GM19397 (cell line): ENCODE measurements around the gene BMP4.
"Not testable (repeated sequence)": the region's sequence is repeated elsewhere in the genome, so short reads cannot be mapped to it uniquely, and the experiment has no call there.

ENCODE experiments used
- ATAC-seq: cut with Tn5 transposase; IDR thresholded peaks from one replicate; pipeline ENCODE4 v1.9.1; 2021; ENCODE audit warnings: mild to moderate bottlenecking, moderate library complexity; ENCODE audit not compliant: unreplicated experiment

The BMP4 gene

DNA sequence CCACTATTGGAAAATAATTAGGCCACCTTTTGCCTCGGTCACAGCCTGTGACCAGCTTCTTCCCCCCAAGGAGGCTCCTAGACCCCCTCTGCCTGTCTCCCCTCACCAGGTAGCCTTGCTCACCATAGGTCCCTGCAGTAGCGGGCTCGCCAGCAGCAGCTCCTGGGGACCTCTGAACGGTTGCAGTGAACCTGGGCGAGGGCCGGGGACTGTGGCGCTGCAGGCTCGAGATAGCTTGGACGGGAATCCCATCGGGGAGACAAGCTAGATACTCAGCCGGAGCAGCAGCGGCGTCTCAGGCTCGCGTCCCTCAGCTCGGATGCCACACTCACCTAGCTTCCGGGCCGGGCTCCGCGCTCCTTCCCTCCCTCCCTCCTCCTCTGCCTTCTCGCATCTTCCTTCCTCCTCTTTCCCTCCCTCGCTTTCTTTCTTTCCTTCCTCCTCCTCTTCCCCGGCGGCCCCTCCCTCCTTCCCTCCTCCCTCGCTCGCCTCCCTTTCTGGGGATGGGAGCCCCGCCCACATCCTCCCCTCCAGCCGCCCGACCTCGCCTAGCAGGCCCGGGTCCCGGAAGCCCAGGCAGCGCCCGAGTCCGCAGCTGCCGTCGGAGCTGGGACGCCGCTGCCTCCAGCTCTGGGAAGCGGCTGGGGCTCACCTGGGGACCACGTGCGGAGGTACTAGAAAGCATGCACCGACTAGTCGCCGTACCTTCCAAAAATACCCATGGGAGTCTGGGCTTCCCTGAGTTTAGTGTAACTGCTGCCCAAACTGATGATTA is at the start of gene BMP4:
Gene BMP4 (minus strand): TSS at position 399 of the 775 bp plus-strand sequence. CDS start 4,603 bp downstream, outside the sequence.
- no peak for ATAC-seq

DNA sequence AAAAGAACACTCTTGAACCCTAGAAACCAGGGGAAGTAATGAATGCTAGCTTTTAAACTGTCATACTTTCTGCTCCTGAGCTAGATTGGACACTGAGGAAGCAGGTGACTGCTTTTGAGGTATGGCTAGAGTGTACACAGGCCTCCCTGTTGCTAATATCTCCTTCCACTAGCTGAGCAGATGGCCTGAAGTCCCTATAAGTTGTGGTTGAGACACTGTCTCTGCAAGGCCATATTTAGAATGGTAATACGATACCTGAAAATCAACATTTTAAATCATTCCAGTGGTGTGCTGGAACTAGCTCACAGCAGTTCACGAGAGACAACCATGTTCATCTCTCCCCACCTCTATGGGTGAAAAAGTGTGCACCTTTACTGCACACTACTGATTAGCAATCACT is 46.4 kb upstream of the BMP4 start:
- ATAC-seq = no peak

DNA sequence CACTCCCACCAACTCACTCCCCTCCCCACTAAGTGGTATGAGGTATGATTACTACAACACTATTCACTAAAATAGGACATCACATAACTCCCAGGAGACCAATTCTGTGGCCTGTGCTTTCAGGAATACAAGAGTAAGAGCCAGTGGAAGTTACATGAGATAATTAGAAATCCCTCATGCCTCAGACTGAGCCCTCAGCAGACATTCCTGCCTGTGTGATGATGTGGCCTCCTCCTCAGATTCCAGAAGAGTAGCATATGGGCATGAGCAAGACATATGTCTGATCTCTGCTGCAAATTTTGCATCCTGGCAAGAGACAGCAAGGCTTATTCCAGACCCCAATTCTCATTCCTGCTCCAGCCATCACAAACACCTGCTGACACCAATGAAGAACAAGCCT is 46.0 kb upstream of the BMP4 start:
- no peak for ATAC-seq

DNA sequence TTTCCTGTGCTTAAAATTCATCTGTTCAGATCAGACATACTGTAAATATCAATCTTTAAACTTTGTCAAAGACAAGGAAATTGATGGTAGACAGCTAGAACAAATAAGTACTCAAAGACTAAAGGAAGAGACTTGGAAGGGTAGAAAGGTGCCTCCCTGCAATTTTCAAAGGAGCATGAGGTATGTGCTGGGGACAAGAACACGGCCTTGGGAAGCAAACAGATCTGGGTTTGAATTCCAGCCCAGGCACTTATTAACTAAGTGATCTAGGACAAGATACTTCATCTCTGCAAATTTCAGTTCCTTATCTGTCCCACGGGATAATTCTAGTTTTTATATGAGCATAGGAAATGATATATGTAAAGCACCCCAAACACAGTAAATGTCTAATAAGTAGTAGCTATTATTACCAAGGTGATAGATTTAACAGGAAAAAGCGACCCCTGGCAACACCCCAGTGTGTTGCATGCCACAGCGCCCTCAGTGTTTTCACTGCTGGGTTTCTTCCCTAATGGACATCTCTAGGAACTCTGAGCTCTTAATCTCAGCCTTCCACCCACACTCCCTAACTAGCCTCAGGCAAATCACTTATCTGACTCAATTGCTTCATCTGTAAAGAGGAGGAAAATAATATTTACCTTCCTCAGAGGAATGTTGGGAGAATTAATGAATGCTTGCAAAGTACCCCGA is 44.7 kb upstream of the BMP4 start:
- ATAC-seq = no peak

DNA sequence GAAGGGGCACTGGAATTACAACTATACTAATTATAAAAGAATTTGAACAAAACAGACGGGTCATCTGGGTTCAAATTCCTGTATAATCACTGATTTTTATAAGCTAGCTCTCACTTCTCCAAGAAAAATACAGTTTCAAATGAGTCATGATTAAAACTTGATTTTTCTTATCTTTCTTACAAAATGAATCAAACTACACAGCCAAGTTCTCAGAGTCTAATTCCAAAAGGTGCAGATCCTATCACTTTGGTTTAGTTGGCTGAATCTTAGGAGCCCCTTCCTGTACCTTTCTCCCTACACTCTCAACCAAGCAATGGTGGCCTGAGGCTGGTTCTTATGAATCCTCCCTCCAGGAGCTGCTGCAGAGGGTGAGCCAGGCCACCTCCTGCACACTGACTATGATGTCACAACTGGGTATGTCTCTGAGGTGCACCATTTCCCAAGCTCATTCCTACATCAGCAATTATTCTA is 43.8 kb upstream of the BMP4 start:
- no peak for ATAC-seq

DNA sequence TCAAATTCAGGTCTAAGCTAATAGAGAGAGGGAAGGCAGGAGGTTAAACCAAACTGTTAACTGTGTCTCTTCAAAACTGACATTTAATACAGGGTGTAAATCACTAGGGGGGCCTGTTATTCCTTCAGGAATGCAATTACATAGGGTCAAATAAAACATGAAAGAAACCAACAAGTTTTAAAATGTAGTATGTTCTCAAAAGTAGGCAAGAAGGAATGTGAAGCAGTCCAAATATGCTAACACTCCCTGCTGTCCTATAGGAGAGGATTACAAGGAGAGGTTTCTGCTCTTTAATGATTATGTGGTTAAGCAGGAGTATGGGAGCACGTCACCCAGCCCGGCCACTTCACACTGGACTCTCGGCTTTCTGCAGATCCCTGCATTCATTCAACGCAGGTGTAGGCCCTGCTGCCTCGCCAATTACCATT is 42.5 kb upstream of the BMP4 start:
- ATAC-seq = no peak

DNA sequence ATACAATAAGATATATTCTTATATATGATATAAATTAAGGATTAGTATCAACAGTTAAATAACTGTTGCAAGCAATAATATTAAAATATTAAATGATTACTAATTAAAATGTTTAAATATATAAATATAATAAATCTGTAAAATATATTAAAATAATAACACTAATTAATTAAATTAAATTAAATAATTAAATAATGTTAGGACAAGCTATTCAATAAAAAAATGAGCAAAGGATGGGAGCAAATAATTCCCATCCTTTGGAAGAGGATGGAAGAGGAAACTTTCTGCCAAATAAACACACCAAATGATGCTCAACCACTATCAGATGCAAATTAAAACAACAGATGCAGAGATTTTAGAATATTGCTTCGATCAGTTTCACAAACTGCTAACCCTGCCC is 39.4 kb upstream of the BMP4 start:
- no peak for ATAC-seq

DNA sequence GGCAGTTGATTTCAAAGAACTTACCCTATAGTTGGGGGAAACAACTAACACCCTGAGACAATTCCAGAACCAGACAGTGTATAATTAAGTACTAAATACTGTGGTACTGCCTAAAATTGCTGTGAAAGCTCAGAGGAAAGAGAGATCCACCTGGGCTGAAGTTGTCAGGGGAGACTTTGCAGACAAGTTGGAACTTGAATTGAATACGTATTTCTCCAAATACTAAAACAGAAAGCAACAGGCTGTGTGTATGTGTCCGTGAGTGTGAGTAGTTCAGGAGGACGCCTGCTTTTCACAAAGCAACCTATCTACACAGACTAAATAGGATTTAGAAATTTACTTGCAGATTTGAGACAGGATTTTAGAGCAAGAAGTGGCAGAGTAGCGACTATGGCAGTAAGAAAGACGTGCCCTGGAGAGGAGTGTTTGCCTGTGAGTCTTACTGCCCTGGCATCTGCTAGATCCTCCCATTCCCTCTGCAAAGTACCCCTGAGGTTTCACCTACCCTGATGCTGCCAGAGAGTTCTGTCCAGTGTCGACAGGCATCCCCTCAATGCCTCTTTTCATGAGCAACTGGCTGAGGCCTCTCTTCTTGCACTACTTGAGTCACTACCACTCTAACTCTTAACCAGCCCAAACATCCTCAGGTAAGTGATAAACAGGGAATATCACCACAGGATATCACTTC is 37.4 kb upstream of the BMP4 start:
- ATAC-seq = no peak

DNA sequence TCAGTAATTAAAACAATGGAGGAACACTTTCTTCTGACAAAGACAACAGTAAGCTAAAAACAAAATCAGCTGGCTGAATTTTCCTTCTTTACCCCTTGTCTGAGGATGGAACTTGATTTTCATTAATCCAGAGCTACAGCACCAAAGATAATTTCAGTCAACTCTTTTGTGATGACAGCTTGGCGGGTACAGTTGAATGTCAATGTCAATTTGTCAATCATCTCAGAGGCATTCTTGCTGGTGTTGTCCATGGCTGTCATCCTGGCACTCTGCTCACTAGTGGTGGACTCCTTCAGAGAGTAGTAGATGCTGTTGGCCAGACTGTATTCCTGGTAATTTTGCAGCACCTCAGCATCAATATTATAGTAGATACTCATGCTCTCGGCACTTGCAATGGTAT is 34.4 kb upstream of the BMP4 start:
- ATAC-seq = no peak

DNA sequence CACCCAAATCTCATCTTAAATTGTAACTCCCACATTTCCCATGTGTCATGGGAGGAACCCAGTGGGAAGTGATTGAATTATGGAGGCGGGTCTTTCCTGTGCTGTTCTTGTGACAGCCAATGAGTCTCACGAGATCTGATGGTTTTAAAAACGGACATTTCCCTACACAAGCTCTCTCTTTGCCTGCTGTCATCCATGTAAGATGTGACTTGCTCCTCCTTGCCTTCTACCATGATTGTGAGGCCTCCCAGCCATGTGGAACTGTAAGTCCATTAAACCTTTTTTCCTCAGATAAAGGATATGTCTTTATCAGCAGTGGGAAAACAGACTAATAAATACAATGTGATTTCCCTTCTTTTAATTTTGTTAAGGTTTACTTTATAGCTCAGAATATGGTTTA is 30.1 kb upstream of the BMP4 start:
- not testable (repeated sequence) for ATAC-seq

DNA sequence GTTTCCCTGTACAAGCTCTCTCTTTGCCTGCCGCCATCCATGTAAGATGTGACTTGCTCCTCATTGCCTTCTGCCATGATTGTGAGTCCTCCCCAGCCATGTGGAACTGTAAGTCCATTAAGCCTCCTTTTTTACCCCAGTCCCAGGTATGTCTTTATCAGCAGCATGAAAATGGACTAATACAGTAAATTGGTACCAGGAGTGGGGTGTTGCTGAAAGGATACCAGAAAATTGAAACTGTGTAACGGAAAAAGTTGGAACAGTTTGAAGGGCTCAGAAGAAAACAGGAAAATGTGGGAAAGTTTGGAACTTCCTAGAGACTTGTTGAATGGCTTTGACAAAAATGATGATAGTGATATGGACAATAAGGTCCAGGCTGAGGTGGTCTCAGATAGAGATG is 28.3 kb upstream of the BMP4 start:
- not testable (repeated sequence) for ATAC-seq

DNA sequence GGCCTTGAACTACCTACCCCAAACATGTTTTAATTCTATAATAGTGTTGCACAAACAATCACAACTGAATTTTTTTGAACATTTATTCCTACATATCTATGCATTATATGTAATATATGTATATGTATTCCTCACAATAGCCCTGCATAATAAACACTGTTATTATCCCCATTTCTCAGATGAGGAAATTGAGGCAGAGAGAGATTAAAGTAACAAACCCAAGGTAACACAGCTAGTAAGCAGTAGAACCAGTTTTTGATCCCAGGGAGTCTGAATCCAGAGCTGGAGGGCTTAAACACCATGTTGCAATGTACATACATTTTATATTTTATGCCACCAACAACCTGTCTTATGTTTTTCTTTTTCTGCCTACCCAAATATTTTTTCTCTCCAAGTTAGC is 26.5 kb upstream of the BMP4 start:
- no peak for ATAC-seq

DNA sequence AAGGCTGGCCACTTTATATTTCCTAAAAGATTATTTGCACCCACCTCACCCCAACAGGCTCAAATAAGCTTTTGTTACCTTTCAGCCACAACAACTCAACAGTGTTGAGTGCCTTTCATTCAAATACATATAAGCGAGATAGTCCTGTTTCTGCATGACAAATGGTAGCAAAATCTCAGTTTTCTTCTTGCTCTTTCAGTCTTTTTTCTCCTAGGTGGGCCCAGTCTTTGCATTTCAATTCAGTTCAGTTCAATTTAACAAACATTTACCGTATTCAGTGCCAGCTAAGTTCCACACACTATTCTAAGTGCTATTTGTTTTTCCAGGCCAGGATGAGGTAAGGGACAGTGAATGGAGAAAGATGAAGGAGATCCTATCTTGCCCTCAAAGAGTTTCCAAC is 25.9 kb upstream of the BMP4 start:
- ATAC-seq = no peak

DNA sequence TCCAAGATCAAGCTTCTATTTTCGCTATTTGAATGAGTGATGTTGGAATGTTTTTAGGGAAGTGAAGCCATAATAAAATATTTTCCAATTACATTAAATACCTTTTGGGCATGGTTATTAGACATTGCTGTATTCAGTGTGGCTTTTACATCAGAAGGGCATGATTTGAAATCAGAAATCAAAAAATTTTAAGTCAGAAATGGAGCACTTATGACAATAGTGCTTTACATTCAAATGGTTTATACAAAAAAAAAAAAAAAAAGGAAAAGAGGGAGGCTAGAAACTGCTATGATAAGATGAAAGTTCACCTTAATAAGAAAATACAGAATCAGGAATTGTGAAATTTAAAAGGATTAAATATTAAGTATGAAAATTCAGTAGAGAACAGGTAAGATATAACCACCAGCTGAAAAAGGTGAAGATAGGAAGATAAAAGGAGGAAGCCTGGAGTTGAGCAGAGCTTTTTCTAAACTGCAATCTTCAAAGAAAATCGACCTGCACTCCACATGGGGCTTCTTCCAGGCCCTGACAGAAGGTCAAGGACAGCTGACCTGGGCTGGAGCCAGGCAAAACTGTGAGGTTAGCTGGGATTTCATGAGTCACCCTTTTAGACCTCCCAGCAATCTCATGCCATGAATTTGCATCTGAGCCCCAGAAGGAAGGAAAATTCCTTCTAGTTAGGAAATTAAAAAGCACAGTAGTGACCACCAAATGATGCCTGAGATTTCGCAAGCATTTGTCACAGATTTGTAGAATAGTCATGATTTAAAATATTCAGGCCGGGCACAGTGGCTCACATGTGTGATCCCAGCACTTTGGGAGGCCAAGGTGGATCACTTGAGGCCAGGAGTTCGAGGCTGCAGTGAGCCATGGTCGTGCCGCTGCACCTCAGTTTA is 23.4 kb upstream of the BMP4 start:
- ATAC-seq = no peak

DNA sequence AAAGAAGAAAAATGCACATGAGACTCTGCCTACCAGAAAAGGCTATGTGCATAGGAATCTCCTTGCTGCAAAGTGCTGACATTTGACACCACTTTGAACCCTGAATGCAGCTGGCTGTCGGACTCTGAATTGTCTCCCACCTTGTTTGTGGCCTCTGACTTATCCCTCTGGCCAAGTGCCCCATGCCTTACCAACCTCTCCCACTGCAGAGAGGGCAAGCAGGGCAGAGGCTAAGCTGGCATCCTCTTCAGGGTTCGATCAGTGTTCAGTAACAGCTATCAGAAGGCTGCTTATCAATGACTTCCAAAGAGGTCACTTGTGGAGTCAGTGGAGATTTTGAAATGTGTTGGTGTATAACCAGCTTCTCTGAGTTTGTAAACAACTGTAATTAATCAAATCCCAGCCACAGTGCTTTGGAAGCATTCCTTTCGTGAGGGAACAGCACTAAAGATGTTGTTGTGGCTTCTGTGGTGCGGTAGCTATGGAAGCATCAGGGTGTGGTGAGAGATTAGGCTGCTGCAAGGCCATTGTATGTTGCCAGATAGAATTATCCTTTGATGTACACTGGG is 22.6 kb upstream of the BMP4 start:
- no peak for ATAC-seq

DNA sequence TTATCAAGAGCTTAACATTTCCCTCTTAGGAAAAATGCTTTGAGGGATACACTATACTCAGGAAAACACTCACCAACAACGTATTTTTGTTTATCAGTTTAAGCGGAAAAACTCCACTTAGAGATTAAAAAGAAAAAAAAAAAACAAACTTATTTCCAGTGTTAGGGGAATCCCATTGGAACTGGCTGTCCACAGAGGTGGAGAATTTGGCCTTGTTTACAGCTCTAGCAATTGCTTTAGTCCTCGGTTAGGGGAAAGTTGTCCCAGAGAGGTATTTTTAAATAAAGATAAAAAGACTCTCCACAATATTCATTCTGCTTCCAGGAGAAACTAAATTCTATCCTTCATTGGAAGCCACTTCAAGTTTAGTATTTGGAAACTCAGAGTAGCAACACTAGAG is 21.6 kb upstream of the BMP4 start:
- no peak for ATAC-seq

DNA sequence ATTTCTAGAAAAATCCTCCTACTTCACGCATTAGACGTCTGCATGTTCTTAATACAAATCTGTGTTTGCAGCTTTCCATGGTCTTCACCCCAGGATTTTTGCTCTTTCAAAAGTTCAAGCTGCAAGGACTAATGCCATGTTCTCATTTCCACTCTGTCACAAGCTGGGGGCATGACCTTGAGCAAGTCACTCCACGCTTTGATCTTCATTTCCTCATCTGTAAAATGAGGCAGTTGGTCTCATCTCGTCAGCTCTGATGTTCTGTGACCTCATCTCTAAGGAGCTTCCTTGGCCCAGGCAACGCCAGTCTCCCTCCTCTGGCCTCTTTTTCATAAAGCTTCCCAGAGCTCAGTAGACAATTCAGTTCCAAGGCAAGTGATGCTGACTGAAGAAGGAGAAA is 18.8 kb upstream of the BMP4 start:
- no peak for ATAC-seq

DNA sequence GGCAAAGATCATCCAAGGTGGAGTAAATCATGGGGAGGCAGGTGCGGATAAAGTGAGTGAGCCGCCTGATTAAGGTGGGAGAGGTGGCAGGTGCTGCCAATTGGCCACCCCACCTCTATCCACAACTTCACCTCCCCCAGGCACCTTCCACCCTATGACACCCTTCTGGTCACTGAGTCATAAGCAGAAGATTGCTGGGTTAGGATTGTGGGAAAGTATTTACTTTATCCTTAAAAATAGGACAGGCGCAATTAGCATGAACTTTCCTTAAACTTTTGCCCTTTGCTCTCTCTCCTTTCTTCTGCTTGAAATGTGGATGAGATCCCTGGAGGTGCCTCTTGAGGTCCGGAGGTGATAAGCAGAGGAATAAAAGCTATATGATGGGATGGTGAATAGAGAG is 14.9 kb upstream of the BMP4 start:
- no peak for ATAC-seq

DNA sequence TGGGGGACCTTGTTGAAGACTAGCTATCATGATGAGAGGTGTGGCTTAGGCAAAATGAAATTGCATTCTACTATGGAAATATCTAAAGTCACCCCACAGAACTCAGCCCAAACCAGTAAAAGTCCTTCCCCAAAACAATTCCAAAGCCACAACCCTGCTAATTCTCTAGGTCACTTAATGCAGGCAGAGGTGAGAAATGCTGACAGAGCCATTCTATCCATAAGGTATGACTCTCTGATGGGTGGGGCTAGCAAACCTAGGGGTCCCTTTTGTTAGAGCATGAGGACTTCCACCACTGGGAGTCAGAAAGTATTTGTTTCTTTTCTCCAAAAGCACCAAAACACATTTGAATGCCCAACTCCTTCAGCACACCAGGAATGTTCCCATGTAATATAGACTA is 12.7 kb upstream of the BMP4 start:
- no peak for ATAC-seq

DNA sequence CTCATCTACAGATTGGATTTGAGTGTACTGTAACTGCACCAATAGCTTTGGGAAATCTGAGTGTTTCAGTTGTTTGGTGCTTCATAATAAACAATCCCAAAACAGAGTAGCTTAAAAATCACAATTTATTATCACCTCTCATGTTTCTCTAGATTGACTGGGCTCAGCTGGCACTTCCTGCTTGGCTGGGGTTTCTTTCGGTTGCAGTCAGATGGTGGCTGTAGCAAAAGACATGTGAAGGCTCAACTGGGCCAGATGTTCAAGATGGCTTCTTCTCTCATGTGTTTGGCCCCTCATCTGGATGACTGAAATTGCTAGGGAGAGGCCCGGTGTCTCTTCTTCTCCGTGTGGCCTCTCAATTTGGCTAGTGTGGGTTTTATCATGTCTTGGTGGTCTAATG is 12.1 kb upstream of the BMP4 start:
- ATAC-seq = no peak

DNA sequence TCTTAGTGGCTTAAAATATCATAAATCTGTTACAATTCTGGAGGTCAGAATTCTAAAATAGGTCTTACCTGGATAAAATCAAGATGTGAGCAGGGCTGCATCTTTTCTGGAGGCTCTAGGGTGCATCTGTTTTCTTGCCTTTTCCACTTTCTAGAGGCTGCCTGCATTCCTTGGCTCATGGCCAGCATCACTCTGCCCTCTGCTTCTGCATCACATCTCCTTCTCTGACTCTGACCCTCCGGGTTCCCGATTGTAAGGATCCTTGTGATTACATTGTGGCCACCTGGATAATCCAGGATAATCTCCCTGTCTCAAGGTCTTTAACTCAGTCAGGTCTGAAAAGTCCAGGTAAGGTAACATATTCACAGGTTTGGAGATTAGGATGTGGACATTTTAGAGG is 11.0 kb upstream of the BMP4 start:
- ATAC-seq = no peak
